ENCODE measurements around the gene FAM170B. TPM values are rescaled to one million over a fixed set of nuclear protein-coding genes. Genes with fewer than 3 reads are reported as not detected.

Gene FAM170B
- total and polyA plus RNA-seq, 2 experiments from 2014 or later, result not detected

DNA sequence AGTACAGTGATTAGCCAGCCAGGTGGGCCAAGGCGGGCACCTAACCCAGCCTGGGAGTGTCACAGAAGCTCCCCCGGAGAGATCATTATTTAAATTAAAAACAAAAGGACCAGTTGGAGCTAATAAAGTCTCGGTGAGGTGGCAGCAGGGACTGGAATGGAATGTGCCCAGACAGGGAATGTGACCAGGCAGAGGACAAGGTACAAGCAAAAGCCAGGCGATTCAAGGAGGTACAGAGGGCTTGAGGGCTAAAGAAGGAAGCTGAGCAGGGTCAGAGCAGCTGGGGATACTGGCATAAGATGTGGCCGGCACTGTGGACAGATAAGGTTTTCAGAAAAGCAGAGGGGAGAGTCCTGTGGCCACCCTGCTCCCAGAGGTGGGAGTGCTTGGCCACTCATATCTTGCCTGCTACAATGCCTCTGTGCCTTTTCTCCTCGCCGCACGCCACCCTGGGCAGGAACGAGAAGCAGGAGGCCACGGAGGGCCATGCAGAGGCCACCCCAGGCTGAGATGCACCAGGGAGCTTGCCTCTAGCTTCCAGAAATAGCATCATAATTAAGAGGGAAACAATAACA is 41.2 kb upstream of the FAM170B start (continued):
- TF ChIP-seq, protein P1, sequence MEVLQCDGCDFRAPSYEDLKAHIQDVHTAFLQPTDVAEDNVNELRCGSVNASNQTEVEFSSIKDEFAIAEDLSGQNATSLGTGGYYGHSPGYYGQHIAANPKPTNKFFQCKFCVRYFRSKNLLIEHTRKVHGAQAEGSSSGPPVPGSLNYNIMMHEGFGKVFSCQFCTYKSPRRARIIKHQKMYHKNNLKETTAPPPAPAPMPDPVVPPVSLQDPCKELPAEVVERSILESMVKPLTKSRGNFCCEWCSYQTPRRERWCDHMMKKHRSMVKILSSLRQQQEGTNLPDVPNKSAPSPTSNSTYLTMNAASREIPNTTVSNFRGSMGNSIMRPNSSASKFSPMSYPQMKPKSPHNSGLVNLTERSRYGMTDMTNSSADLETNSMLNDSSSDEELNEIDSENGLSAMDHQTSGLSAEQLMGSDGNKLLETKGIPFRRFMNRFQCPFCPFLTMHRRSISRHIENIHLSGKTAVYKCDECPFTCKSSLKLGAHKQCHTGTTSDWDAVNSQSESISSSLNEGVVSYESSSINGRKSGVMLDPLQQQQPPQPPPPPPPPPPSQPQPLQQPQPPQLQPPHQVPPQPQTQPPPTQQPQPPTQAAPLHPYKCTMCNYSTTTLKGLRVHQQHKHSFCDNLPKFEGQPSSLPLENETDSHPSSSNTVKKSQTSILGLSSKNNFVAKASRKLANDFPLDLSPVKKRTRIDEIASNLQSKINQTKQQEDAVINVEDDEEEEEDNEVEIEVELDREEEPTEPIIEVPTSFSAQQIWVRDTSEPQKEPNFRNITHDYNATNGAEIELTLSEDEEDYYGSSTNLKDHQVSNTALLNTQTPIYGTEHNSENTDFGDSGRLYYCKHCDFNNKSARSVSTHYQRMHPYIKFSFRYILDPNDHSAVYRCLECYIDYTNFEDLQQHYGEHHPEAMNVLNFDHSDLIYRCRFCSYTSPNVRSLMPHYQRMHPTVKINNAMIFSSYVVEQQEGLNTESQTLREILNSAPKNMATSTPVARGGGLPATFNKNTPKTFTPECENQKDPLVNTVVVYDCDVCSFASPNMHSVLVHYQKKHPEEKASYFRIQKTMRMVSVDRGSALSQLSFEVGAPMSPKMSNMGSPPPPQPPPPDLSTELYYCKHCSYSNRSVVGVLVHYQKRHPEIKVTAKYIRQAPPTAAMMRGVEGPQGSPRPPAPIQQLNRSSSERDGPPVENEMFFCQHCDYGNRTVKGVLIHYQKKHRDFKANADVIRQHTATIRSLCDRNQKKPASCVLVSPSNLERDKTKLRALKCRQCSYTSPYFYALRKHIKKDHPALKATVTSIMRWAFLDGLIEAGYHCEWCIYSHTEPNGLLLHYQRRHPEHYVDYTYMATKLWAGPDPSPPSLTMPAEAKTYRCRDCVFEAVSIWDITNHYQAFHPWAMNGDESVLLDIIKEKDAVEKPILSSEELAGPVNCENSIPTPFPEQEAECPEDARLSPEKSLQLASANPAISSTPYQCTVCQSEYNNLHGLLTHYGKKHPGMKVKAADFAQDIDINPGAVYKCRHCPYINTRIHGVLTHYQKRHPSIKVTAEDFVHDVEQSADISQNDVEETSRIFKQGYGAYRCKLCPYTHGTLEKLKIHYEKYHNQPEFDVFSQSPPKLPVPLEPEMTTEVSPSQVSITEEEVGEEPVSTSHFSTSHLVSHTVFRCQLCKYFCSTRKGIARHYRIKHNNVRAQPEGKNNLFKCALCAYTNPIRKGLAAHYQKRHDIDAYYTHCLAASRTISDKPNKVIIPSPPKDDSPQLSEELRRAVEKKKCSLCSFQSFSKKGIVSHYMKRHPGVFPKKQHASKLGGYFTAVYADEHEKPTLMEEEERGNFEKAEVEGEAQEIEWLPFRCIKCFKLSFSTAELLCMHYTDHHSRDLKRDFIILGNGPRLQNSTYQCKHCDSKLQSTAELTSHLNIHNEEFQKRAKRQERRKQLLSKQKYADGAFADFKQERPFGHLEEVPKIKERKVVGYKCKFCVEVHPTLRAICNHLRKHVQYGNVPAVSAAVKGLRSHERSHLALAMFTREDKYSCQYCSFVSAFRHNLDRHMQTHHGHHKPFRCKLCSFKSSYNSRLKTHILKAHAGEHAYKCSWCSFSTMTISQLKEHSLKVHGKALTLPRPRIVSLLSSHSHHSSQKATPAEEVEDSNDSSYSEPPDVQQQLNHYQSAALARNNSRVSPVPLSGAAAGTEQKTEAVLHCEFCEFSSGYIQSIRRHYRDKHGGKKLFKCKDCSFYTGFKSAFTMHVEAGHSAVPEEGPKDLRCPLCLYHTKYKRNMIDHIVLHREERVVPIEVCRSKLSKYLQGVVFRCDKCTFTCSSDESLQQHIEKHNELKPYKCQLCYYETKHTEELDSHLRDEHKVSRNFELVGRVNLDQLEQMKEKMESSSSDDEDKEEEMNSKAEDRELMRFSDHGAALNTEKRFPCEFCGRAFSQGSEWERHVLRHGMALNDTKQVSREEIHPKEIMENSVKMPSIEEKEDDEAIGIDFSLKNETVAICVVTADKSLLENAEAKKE (CRISPR knock-in tag; IDR thresholded peaks at IDR 0.05), result no peak
- no peak for TF ChIP-seq CREB1 (CRISPR knock-in tag; IDR thresholded peaks at IDR 0.05; ENCODE audit: low read depth)
- no peak for TF ChIP-seq EZH2phosphoT487 (IDR thresholded peaks at IDR 0.05; ENCODE audit: unreplicated experiment)
- no peak for TF ChIP-seq ZNF331 (CRISPR knock-in tag; IDR thresholded peaks at IDR 0.05; ENCODE audit: low read depth)
- no peak for TF ChIP-seq JUNB (IDR thresholded peaks at IDR 0.05; ENCODE audit: unreplicated experiment)
- TF ChIP-seq, protein P2, sequence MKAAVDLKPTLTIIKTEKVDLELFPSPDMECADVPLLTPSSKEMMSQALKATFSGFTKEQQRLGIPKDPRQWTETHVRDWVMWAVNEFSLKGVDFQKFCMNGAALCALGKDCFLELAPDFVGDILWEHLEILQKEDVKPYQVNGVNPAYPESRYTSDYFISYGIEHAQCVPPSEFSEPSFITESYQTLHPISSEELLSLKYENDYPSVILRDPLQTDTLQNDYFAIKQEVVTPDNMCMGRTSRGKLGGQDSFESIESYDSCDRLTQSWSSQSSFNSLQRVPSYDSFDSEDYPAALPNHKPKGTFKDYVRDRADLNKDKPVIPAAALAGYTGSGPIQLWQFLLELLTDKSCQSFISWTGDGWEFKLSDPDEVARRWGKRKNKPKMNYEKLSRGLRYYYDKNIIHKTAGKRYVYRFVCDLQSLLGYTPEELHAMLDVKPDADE (IDR thresholded peaks at IDR 0.05), result no peak
- TF ChIP-seq STAT1 (IDR thresholded peaks at IDR 0.05; ENCODE audit: unreplicated experiment), result no peak
- TF ChIP-seq NANOG (IDR thresholded peaks at IDR 0.05; ENCODE audit: borderline replicate concordance), result no peak
- TF ChIP-seq, protein P3, sequence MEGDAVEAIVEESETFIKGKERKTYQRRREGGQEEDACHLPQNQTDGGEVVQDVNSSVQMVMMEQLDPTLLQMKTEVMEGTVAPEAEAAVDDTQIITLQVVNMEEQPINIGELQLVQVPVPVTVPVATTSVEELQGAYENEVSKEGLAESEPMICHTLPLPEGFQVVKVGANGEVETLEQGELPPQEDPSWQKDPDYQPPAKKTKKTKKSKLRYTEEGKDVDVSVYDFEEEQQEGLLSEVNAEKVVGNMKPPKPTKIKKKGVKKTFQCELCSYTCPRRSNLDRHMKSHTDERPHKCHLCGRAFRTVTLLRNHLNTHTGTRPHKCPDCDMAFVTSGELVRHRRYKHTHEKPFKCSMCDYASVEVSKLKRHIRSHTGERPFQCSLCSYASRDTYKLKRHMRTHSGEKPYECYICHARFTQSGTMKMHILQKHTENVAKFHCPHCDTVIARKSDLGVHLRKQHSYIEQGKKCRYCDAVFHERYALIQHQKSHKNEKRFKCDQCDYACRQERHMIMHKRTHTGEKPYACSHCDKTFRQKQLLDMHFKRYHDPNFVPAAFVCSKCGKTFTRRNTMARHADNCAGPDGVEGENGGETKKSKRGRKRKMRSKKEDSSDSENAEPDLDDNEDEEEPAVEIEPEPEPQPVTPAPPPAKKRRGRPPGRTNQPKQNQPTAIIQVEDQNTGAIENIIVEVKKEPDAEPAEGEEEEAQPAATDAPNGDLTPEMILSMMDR (conservative IDR thresholded peaks at IDR 0.05; ENCODE audit: low read depth in 2 of 2), result no peak
- no peak for TF ChIP-seq POLR2AphosphoS5 (IDR thresholded peaks at IDR 0.05; ENCODE audit: low read depth)
- no peak for TF ChIP-seq EZH2 (IDR thresholded peaks at IDR 0.05; ENCODE audit: low read depth, unreplicated experiment)
- TF ChIP-seq ZNF114 (CRISPR knock-in tag; IDR thresholded peaks at IDR 0.05), result no peak
